ENCODE measurements around the gene VCPKMT.

GRCh38 chr14:50100805-50101204, 15.6 kb downstream of the VCPKMT start:
- TF ChIP-seq, protein P1, sequence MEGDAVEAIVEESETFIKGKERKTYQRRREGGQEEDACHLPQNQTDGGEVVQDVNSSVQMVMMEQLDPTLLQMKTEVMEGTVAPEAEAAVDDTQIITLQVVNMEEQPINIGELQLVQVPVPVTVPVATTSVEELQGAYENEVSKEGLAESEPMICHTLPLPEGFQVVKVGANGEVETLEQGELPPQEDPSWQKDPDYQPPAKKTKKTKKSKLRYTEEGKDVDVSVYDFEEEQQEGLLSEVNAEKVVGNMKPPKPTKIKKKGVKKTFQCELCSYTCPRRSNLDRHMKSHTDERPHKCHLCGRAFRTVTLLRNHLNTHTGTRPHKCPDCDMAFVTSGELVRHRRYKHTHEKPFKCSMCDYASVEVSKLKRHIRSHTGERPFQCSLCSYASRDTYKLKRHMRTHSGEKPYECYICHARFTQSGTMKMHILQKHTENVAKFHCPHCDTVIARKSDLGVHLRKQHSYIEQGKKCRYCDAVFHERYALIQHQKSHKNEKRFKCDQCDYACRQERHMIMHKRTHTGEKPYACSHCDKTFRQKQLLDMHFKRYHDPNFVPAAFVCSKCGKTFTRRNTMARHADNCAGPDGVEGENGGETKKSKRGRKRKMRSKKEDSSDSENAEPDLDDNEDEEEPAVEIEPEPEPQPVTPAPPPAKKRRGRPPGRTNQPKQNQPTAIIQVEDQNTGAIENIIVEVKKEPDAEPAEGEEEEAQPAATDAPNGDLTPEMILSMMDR (conservative IDR thresholded peaks at IDR 0.05; ENCODE audit: low read depth, low read length): no peak
- no peak for TF ChIP-seq EZH2 (IDR thresholded peaks at IDR 0.05; ENCODE audit: low read length, unreplicated experiment)

Data from PC-3 (cell line).